NCI-H524 (cell line): ENCODE data around the gene CDK4.

Source experiments
- DNase-seq, 2 experiments: peaks; one replicate each; lab custom pipeline; 2025; lab: John Stamatoyannopoulos, UW

The CDK4 gene

GRCh38 chr12:57771873-57772428, 19.8 kb upstream of the CDK4 start, which contains the start of gene METTL1:
METTL1 (minus strand) TSS chr12:57772105; CDS start chr12:57772083, 22 bp downstream.
- DNase-seq = peak; percentile 93 to 94

- peak; percentile 86 to 88 for DNase-seq
Measured at GRCh38 chr12:57771236-57771872, 19.2 kb upstream of the CDK4 start.

- DNase-seq = no peak
Measured at GRCh38 chr12:57770734-57771133, 18.6 kb upstream of the CDK4 start.

- DNase-seq = no peak
Measured at GRCh38 chr12:57769594-57769993, 17.5 kb upstream of the CDK4 start.

- DNase-seq = no peak
Measured at GRCh38 chr12:57767876-57768275, 15.8 kb upstream of the CDK4 start.

- DNase-seq = peak in 1 of 2 experiments; percentile 48
Measured at GRCh38 chr12:57767305-57767698, 15.2 kb upstream of the CDK4 start.

- peak; percentile 72 to 88 for DNase-seq
Measured at GRCh38 chr12:57766464-57767304, 14.6 kb upstream of the CDK4 start, which contains the start of gene CYP27B1. CYP27B1 (minus strand) TSS chr12:57767078; CDS start chr12:57767041, 37 bp downstream.

- DNase-seq = peak in 1 of 2 experiments; percentile 39
Measured at GRCh38 chr12:57765698-57766463, 13.8 kb upstream of the CDK4 start.

GRCh38 chr12:57765003-57765697, 13.0 kb upstream of the CDK4 start:
- peak in 1 of 2 experiments; percentile 48 for DNase-seq

GRCh38 chr12:57764662-57765002, 12.5 kb upstream of the CDK4 start:
- no peak for DNase-seq

GRCh38 chr12:57763881-57764661, 12.0 kb upstream of the CDK4 start:
- DNase-seq = no peak

GRCh38 chr12:57762463-57762862, 10.4 kb upstream of the CDK4 start:
- peak in 1 of 2 experiments; percentile 19 for DNase-seq

- no peak for DNase-seq
Measured at GRCh38 chr12:57761391-57761998, 9.4 kb upstream of the CDK4 start.

GRCh38 chr12:57760347-57760982, 8.4 kb upstream of the CDK4 start:
- no peak for DNase-seq

- DNase-seq = peak in 1 of 2 experiments; percentile 40
Measured at GRCh38 chr12:57759360-57759980, 7.4 kb upstream of the CDK4 start.

- DNase-seq = no peak
Measured at GRCh38 chr12:57758552-57759359, 6.6 kb upstream of the CDK4 start.

GRCh38 chr12:57757771-57758170, 5.7 kb upstream of the CDK4 start:
- no peak for DNase-seq
